Endothelial cell of umbilical vein (primary cell): ENCODE data around the gene TAGLN.

ENCODE experiments used
- CTCF ChIP-seq, 2 donors: IDR thresholded peaks; 1 replicate in 1 of 2; 2 replicates in 1 of 2; pipeline ENCODE4 v1.5.1; 2011; ENCODE audit warnings: low read length in 2 of 2, mild to moderate bottlenecking in 2 of 2, moderate library complexity in 2 of 2, control low read depth in 1 of 2, inconsistent platforms in 1 of 2, low read depth in 1 of 2; ENCODE audit not compliant: insufficient read depth in 1 of 2; ENCODE audit errors: extremely low read depth in 1 of 2
- EZH2 ChIP-seq: IDR thresholded peaks from 2 replicates; pipeline ENCODE4 v1.6.1; 2012; ENCODE audit warnings: borderline replicate concordance, low read depth, mild to moderate bottlenecking, moderate library complexity, low read length, inconsistent platforms; ENCODE audit not compliant: severe bottlenecking
- FOS ChIP-seq: IDR thresholded peaks from 2 replicates; pipeline ENCODE4 v1.6.1; 2011; ENCODE audit warnings: mild to moderate bottlenecking, low read length, moderate library complexity, borderline replicate concordance; ENCODE audit not compliant: insufficient read depth
- GATA2 ChIP-seq: IDR thresholded peaks from 2 replicates; pipeline ENCODE4 v1.7.0; 2011; ENCODE audit warnings: low read depth, mild to moderate bottlenecking, moderate library complexity, mixed read lengths, low read length; ENCODE audit not compliant: insufficient read length, insufficient read depth
- JUN ChIP-seq: IDR thresholded peaks from 2 replicates; pipeline ENCODE4 v1.6.1; 2011; ENCODE audit warnings: borderline replicate concordance, low read depth; ENCODE audit not compliant: insufficient read length, insufficient read depth
- MAX ChIP-seq: IDR thresholded peaks from 2 replicates; pipeline ENCODE4 v1.6.1; 2011; ENCODE audit not compliant: insufficient read depth, insufficient read length
- MYC ChIP-seq: IDR thresholded peaks from one replicate; pipeline ENCODE4 v1.6.1; 2011; ENCODE audit warnings: mild to moderate bottlenecking, low read depth, low read length
- POLR2A ChIP-seq: IDR thresholded peaks from 2 replicates; pipeline ENCODE4 v1.6.1; 2012; ENCODE audit warnings: low read depth, mild to moderate bottlenecking, control low read depth, low read length
- POLR2AphosphoS5 ChIP-seq: IDR thresholded peaks from 2 replicates; pipeline ENCODE4 v1.6.1; 2012; ENCODE audit warnings: low read depth, mild to moderate bottlenecking, control low read depth, low read length, moderate library complexity; ENCODE audit not compliant: insufficient read depth

GRCh38 chr11:117228091-117228490, 28.9 kb downstream of the TAGLN start:
- TF ChIP-seq EZH2 (no peak), CTCF (IDR thresholded peaks at IDR 0.05; ENCODE audit: extremely low read depth in 1 of 2, insufficient read depth in 1 of 2, low read depth in 1 of 2, low read length in 2 of 2) (no peak), JUN (no peak), GATA2 (no peak), POLR2AphosphoS5 (no peak), POLR2A (no peak), MAX (no peak), MYC (no peak), FOS (no peak)
